HepG2 (cell line): ENCODE data around the gene ZBTB1. TPM values are rescaled to one million over a fixed set of nuclear protein-coding genes. Genes with fewer than 3 reads are reported as not detected.

ENCODE experiments used
- ZBTB40 ChIP-seq, 2 experiments: fragments of 450-650 bp in 1 of 2; sonication (generic) in 1 of 2; formaldehyde crosslinking in 1 of 2; IDR thresholded peaks; 2 replicates each; pipeline versions ENCODE4 v1.6.1 to v1.8.0; 2016 to 2022; ENCODE audit warnings: antibody characterized with exemption in 1 of 2, mild to moderate bottlenecking in 1 of 2, missing genetic modification reagents in 1 of 2
- ZNF432 ChIP-seq: sonication (generic); formaldehyde crosslinking; IDR thresholded peaks from 2 replicates; pipeline ENCODE4 v1.5.0; 2020; ENCODE audit warnings: missing genetic modification reagents, mild to moderate bottlenecking, borderline replicate concordance
- ZNF446 ChIP-seq: sonication (generic); formaldehyde crosslinking; IDR thresholded peaks from 2 replicates; pipeline ENCODE4 v1.5.0; 2020; ENCODE audit warnings: mild to moderate bottlenecking, missing genetic modification reagents
- polyA plus RNA-seq, 8 experiments: library from polyadenylated mRNA; depleted of rRNA in 3 of 8; stranded (reverse) in 7 of 8; unstranded in 1 of 8; fragments of >200 nt; fragmentation: Illumina TruSeq in 4 of 8; extraction: Trizol in 4 of 8; gene quantifications; 2 replicates each; pipeline versions ENCODE4 v1.2.1 to v1.2.3, GENCODE V29; 2011 to 2016; ENCODE audit warnings: low read depth in 4 of 8, missing spikeins in 1 of 8, mixed read lengths in 1 of 8; ENCODE audit not compliant: insufficient read depth in 1 of 8
- total RNA-seq, 5 experiments: library from RNA; depleted of rRNA; stranded (reverse); fragments of >200 nt; fragmentation: Illumina TruSeq; extraction: Trizol; gene quantifications; 2 replicates each; pipeline ENCODE4 v1.2.3, GENCODE V29; 2016; ENCODE audit warnings: low read depth in 1 of 5

ZBTB1 gene
- total and polyA plus RNA-seq, 2 of the 13 experiments (the other 11 are each of a cell fraction or from before 2014, with no cell fraction given): 18.8 to 22.6 TPM

- no peak for TF ChIP-seq ZNF432 (CRISPR knock-in tag)
- no peak for TF ChIP-seq ZNF446 (CRISPR knock-in tag)
- TF ChIP-seq ZBTB40 (IDR thresholded peaks at IDR 0.05): no peak
- no peak for TF ChIP-seq ZBTB40 (CRISPR knock-in tag; IDR thresholded peaks at IDR 0.05)
These were observed 29.9 kb upstream of the ZBTB1 start (continued) for GRCh38 chr14:64474698-64475097.
